Liver (tissue), 3 donors: ENCODE results near the gene SHBG.

Source experiments
- CTCF ChIP-seq: fragments of 150-350 bp; IDR thresholded peaks from 2 replicates; pipeline ENCODE4 v1.5.1; 2017; ENCODE audit warnings: improper control_type of control experiment, low read depth, low read length; ENCODE audit not compliant: missing input control
- JUND ChIP-seq, 2 donors: IDR thresholded peaks; 2 replicates each; pipeline ENCODE4 v1.6.1; 2016; ENCODE audit warnings: antibody characterized with exemption in 2 of 2
- MAX ChIP-seq: IDR thresholded peaks from 2 replicates; pipeline ENCODE4 v1.6.1; 2016; ENCODE audit warnings: antibody characterized with exemption
- REST ChIP-seq: IDR thresholded peaks from 2 replicates; pipeline ENCODE4 v1.6.1; 2016; ENCODE audit warnings: antibody characterized with exemption, mild to moderate bottlenecking
- SP1 ChIP-seq: IDR thresholded peaks from 2 replicates; pipeline ENCODE4 v1.6.1; 2018; ENCODE audit warnings: antibody characterized with exemption, mild to moderate bottlenecking
- ZBTB33 ChIP-seq: IDR thresholded peaks from 2 replicates; pipeline ENCODE4 v1.6.1; 2016; ENCODE audit warnings: antibody characterized with exemption
- donor health status: healthy.
- donor health status: healthy.

GRCh38 chr17:7620835-7621234 lies 9.1 kb upstream of the SHBG start:
- TF ChIP-seq CTCF (no peak), REST (no peak), SP1 (no peak), JUND (IDR thresholded peaks at IDR 0.05) (no peak), MAX (no peak), ZBTB33 (no peak)
